ENCODE data around the gene CAPSL.
"Not testable (repeated sequence)": the region's sequence is repeated elsewhere in the genome, so short reads cannot be mapped to it uniquely, and the experiment has no call there.

Gene CAPSL

DNA sequence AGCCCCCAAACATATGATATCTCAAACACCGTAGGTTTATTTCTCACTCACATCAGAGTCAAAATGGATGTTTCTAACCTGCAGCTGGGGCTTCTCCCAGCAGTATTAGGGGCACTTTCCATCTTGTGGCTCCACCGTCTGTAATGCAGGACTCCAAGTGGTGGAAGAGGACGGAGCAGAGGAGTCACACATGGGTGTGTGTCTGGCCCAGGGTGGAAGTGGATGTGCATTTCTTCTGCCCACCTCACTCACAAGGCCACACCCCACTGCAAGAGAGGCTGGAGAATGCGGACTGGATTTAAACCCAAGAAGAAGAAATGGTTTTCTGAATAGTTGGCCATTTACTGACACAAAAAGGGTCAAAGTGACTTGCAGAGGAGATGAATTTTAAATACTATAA lies 67.8 kb downstream of the CAPSL start:
- no peak for DNase-seq

GRCh38 chr5:35869685-35870277 lies 68.6 kb downstream of the CAPSL start:
- no peak for DNase-seq

- no peak for DNase-seq
Measured at GRCh38 chr5:35867998-35868397, 70.4 kb downstream of the CAPSL start.

GRCh38 chr5:35863159-35863558 lies 75.3 kb downstream of the CAPSL start:
- DNase-seq: no peak

DNA sequence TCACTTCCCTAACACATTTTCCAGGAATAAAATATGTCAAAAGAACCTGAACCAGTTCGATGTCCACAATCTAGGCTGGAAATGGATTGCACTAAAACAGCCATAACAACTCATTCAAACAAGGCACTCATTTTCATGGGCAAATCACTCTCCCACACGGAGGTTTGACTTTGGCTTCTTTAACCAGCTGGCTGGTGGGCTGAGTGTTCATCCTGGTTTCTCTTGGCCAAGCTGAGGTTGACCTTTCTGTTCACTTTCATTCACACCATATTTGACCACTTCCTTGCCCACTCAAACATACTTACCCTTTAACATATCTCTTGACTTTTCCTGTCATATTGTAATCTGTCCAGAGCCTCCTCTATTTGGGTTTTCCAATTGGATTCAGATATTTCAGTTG lies 76.3 kb downstream of the CAPSL start:
- DNase-seq: no peak

GRCh38 chr5:35861718-35862117 lies 76.7 kb downstream of the CAPSL start:
- no peak for DNase-seq

- no peak for DNase-seq
Measured at GRCh38 chr5:35860686-35861085, 77.7 kb downstream of the CAPSL start.

GRCh38 chr5:35859101-35859661 lies 79.2 kb downstream of the CAPSL start:
- no peak for DNase-seq

GRCh38 chr5:35857606-35858205 lies 80.7 kb downstream of the CAPSL start:
- DNase-seq: no peak

GRCh38 chr5:35856765-35857351 lies 81.6 kb downstream of the CAPSL start, which contains the start of gene IL7R:
Gene IL7R (plus strand): TSS chr5:35856891. CDS start chr5:35856978, 87 bp downstream.
- DNase-seq: peak; percentile 31

- DNase-seq: not testable (repeated sequence)
Measured at GRCh38 chr5:35856186-35856764, 82.1 kb downstream of the CAPSL start.

DNA sequence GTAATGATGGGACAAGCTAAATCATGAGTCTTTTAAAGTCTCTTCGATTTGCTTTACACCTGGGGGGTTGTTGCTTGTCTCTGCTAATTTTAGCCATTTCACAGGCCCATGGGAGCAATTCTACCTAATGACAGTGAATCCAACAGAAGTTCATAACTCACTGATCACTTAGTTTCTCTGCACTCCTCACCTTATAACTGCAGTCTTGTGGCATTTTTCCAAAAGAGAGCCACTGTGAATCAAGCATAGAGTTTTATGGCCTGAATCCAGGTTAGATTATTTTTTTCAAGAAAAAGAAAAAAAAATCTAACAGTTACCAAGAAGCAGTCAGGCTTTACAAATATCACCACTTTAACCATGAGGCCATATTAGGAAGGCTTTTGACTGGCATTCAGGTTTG lies 83.2 kb downstream of the CAPSL start:
- no peak for DNase-seq

All from KG1 (cell line).